ENCODE data around the gene PTX4. TPM values are rescaled to one million over a fixed set of nuclear protein-coding genes. Genes with fewer than 3 reads are reported as not detected.

Gene PTX4
- polyA plus RNA-seq, 4 donors: not detected

DNA sequence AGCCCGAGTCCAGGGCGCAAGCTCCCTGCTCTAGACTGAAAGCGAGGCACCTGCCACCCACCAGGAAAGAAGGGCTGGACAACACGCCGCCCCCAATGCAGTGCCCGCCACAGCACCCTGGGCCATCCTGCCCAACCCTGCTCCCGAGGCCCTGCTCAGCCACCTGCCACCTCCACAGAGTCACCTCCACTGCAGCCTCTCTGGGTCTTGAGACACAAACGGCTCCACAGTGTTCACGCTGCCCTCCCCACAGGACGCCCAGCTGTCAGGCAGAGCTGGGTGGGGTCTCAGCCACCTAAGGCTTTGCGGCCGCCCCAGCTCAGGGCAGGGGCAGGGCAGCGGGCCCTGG is 23.2 kb downstream of the PTX4 start:
- no peak for DNase-seq (ENCODE audit: low read depth in 4 of 4, low spot score in 2 of 4)

GRCh38 chr16:1464894-1465566 is 23.7 kb downstream of the PTX4 start:
- no peak for DNase-seq (ENCODE audit: low read depth in 4 of 4, low spot score in 2 of 4)

- no peak for DNase-seq (ENCODE audit: low read depth in 4 of 4, low spot score in 2 of 4)
Observed at GRCh38 chr16:1464196-1464893, 24.4 kb downstream of the PTX4 start.

- no peak for DNase-seq (ENCODE audit: low read depth in 4 of 4, low spot score in 2 of 4)
Observed at GRCh38 chr16:1461146-1461545, 27.6 kb downstream of the PTX4 start.

- DNase-seq (ENCODE audit: low read depth in 4 of 4, low spot score in 2 of 4): no peak
Observed at GRCh38 chr16:1460602-1461138, 28.1 kb downstream of the PTX4 start.

DNA sequence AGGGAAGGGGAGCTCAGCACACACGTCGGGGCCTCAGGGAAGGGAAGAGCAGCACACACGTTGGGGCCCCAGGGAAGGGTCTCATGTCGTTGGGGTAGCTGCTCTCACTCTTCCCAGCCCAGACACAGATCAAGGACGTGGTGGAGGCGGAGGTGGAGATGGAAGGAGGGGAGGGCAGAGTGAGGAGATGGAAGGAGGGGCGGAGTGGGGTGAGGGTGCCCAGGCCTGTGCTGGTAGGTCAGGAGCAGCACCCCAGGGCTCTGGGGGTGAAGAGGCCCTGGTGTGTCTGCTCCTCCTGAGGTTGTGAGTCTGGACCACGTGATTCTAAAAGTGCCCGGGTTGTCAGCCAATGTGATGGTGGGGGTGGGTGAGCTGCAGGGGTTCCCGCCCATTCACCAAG is 28.8 kb downstream of the PTX4 start:
- no peak for DNase-seq (ENCODE audit: low read depth in 4 of 4, low spot score in 2 of 4)

DNA sequence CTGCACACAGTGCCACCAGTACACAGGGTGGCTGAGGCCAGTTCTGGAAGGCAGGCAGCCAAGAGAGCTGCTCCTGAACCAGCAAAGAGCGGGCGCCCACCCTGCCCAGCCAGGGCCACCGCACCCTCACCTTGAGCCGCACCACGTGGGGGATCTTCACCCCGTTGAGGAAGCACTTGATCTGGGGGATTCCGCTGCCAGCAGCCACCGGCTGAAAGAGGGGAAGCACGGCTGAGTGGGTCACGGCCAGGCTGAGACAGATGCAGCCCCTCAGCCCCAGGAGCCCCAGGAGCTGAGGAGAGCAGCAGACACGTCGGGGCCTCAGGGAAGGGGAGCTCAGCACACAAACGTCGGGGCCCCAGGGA is 29.8 kb downstream of the PTX4 start:
- DNase-seq (ENCODE audit: low read depth in 4 of 4, low spot score in 2 of 4): no peak

- DNase-seq (ENCODE audit: low read depth in 4 of 4, low spot score in 2 of 4): no peak
Observed at GRCh38 chr16:1458336-1458976, 30.3 kb downstream of the PTX4 start.

GRCh38 chr16:1457489-1458245 is 31.1 kb downstream of the PTX4 start:
- DNase-seq (ENCODE audit: low read depth in 4 of 4, low spot score in 2 of 4): no peak

DNA sequence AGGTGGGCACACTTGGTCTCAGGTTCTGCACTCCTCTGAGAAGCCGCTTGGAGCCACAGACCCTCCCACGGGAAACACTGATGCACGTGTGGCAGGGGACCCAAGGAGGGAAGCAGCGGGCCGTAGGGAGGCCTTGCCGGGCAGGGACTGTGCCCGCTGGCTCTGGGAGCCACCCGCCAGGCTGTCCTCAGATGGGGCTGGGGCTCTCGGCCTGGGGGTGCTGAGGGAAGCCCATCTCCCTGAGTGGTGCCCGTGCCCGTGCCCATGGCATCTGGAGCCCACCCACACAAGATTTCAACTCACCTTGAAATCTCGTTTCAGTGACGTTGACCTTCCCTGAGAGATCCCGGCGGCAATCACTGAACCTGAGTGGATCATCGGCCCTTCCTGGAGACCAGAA is 31.8 kb downstream of the PTX4 start:
- no peak for DNase-seq (ENCODE audit: low read depth in 4 of 4, low spot score in 2 of 4)

GRCh38 chr16:1455190-1456171 is 33.3 kb downstream of the PTX4 start:
- DNase-seq (ENCODE audit: low read depth in 4 of 4, low spot score in 2 of 4): no peak

- DNase-seq (ENCODE audit: low read depth in 4 of 4, low spot score in 2 of 4): no peak
Observed at GRCh38 chr16:1454561-1454960, 34.2 kb downstream of the PTX4 start.

- DNase-seq (ENCODE audit: low read depth in 4 of 4, low spot score in 2 of 4): no peak
Observed at GRCh38 chr16:1453316-1453715, 35.4 kb downstream of the PTX4 start.

DNA sequence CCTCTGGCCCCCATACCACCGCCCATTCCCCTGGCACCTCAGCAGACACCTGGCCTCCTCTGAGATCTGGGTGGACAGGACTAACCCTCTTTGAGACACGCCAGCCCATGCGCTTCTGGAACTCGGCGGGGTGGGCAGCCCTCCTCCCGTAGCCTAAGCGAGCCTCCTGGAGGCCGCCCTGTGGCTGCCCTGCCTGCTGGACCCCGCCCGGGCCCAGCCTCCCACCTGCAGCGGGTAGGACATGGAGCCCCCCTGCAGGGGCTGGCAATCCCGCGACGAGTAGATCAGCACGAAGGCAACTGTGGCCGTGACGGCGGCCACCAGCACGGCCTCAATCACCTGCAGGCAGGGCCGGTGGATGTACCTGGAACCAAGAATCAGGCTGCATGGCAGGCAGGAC is 36.2 kb downstream of the PTX4 start:
- DNase-seq (ENCODE audit: low read depth in 4 of 4, low spot score in 2 of 4): no peak

DNA sequence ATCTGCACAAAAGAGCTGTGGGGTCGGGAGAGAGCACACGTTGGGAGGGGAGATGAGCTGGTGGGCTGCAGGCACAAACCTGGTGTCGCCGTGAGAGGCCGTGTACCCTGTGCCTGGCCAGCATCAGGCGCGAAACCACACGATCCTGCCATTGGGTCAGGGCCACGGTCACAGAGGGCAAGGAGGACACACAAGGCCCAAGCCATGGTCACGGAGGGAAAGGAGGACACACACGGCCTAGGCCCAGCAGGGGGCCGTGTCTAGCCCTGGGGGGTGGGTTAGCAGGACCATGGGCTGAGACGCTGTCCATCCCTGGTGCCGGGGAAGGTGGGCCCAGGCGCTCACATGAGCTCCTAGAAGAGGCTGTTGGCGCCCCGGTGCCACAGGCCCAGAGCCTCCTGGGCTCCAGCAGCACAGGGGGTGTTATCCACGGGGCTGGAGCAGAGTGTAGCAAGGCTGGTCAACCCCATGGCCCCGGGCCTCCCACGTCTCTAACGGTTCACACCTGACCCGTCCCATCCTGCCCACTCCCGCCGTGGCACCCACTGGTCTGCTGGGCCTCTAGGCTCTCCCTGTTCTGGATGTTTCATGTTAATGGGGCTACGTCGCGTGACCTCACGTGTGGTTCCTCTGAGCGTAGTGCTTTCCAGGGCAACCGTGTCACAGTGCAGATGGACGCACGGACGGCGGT is 36.9 kb downstream of the PTX4 start:
- no peak for DNase-seq (ENCODE audit: low read depth in 4 of 4, low spot score in 2 of 4)

GRCh38 chr16:1450841-1451240 is 37.9 kb downstream of the PTX4 start:
- DNase-seq (ENCODE audit: low read depth in 4 of 4, low spot score in 2 of 4): no peak

- no peak for DNase-seq (ENCODE audit: low read depth in 4 of 4, low spot score in 2 of 4)
Observed at GRCh38 chr16:1450218-1450617, 38.5 kb downstream of the PTX4 start.

GRCh38 chr16:1449201-1449788 is 39.4 kb downstream of the PTX4 start:
- DNase-seq (ENCODE audit: low read depth in 4 of 4, low spot score in 2 of 4): no peak

DNA sequence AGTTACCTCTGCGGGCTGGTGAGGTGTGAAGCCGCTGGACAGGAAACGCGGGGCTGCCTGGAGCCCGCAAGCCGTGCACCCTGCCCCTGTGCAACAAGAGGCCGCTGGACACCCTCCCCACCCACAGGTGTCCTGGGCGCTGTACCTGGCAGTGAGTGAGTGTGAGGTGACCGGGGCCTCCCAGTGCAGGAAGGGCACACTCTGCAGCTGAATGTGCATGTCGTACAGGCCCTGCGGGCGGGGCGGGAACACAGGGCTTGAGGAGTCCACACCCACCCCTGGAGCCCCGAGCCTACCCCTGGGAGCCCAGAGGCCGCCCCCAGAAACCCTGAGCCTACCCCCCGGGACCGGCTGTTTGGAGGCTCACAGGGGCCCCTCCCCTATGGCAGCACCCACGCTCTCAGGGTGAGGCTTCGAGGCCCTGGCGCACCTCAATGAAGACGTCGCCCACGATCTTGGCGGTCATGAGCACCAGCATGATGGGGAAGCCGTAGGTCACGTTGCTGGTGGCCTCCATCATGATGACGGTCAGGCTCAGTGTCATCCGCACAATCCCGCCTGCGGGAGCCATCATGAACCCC is 40.1 kb downstream of the PTX4 start:
- no peak for DNase-seq (ENCODE audit: low read depth in 4 of 4, low spot score in 2 of 4)

All from left renal cortex interstitium (tissue), 4 donors.